DMS53 treated with DMSO at 0.1 percent for 48 hours (cell line): ENCODE measurements around the gene CFAP70.
"Not testable (repeated sequence)": the region's sequence is repeated elsewhere in the genome, so short reads cannot be mapped to it uniquely, and the experiment has no call there.

Source experiments
- DNase-seq: peaks from one replicate; lab custom pipeline; 2025; ENCODE audit not compliant: unreplicated experiment; lab: John Stamatoyannopoulos, UW

CFAP70 gene

DNA sequence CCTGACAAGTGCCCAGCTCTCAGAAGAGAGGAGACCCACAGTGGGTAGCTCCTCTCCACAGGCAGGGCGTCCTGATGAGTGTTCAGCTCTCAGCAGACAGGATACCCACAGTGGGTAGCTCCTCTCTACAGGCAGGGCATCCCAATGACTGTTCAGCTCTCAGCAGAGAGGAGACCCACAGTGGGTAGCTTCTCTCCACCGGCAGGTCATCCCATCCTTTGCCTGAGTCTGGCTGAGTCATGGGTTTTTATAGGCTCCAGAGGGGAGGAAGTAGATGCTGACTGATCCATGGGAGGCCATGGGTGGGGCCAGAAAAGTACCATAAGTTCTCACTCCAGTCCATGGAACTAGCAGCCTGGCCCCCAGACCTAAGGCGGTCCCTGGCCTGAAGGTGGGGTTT, 18.5 kb downstream of the CFAP70 start:
- DNase-seq = no peak

DNA sequence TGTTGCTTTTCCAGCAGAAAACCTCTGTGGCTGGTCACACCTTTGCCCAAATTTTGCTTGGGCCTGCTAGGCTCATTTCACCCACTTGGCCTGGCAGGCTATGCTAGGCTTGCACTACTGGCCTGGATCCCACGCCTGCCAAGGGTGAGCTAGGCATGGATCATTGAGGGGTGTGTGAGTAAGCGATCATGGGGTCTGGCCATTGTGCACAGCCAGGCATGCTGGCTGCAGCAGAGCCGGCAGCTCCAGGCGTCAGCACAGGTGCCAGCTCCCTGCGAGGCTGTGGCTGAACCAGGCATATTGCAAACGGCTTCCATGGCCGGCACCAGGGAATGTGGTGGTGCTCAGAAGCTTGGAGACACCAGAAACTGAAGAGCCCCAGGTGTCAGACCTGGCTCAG, 19.2 kb downstream of the CFAP70 start:
- no peak for DNase-seq

DNA sequence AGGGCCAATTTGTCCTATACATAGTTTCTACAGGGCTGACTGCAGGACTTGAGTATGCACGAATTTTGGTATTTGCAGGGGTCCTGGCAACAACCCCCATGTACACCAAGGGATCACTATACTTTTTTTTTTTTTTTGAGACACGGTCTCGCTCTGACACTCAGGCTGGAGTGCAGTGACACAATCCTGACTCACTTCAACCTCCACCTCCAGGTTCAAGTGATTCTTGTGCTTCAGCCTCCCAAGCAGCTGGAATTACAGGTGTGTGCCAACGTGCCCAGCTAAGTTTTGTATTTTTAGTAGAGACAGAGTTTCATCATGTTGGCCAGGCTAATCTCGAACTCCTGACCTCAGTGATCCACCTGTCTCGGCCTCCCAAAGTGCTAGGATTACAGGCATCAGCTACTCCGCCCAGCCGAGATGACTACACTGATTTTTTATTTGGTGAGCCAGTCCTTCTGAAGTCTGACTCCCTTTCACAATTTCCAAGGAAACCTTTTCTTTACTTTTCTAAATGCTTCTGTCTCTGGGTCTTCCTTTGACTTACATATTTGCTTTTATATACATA, 19.8 kb downstream of the CFAP70 start:
- DNase-seq = no peak

- DNase-seq = no peak
Observed at GRCh38 chr10:73333202-73333601, 25.5 kb downstream of the CFAP70 start.

- no peak for DNase-seq
Observed at GRCh38 chr10:73332379-73332778, 26.3 kb downstream of the CFAP70 start.

GRCh38 chr10:73328523-73328922, 30.1 kb downstream of the CFAP70 start:
- not testable (repeated sequence) for DNase-seq

GRCh38 chr10:73325290-73325689, 33.4 kb downstream of the CFAP70 start:
- DNase-seq = not testable (repeated sequence)

DNA sequence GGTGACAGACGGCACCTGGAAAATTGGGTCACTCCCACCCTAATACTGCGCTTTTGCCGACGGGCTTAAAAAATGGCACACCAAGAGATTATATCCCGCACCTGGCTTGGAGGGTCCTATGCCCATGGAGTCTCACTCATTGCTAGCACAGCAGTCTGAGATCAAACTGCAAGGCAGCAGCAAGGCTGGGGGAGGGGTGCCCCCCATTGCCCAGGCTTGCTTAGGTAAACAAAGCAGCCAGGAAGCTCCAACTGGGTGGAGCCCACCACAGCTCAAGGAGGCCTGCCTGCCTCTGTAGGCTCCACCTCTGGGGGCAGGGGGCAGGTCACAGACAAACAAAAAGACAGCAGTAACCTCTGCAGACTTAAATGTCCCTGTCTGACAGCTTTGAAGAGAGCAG, 35.1 kb downstream of the CFAP70 start:
- DNase-seq = not testable (repeated sequence)

GRCh38 chr10:73310475-73310874, 48.2 kb downstream of the CFAP70 start:
- no peak for DNase-seq

GRCh38 chr10:73307203-73307800, 51.4 kb downstream of the CFAP70 start:
- no peak for DNase-seq

GRCh38 chr10:73306171-73306708, 52.4 kb downstream of the CFAP70 start:
- no peak for DNase-seq

DNA sequence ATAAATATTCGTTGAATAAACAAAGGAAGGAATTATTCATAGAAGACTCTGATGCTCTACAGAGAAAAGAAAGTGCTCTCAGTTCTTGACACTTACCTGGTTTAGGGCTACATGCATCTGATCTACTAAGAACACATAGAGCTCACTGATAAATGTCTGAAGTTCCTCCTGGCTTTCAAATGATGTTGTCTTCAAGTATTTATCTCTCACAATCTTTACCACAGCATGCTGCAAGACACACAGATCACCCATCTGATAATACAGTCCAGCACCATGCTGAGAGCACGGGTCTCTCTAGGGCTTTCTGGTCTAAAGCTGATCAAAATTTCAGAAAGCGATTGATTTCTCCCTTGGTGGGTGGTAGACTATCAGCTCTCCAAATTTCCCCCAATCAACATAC, 61.7 kb downstream of the CFAP70 start:
- DNase-seq = no peak

- DNase-seq = no peak
Observed at GRCh38 chr10:73293461-73293860, 65.2 kb downstream of the CFAP70 start.

DNA sequence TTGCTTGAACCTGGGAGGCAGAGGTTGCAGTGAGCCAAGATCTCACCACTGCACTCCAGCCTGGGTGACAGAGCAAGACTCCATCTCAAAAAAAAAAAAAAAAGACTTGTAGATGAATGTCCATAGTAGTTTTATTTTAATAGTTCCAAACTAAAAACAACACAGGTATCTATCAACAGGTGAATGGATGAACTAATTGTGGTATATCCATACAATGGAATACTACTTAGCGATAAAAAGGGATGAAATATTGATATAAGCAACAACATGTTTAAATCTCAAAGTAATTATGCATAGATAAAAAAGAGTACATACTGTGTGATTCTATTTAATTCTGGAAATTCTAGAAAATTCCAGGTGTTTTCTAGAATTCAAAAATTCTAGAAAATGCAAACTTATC, 68.7 kb downstream of the CFAP70 start:
- DNase-seq = no peak

GRCh38 chr10:73287441-73287840, 71.2 kb downstream of the CFAP70 start:
- no peak for DNase-seq

- no peak for DNase-seq
Observed at GRCh38 chr10:73281097-73281496, 77.6 kb downstream of the CFAP70 start.

DNA sequence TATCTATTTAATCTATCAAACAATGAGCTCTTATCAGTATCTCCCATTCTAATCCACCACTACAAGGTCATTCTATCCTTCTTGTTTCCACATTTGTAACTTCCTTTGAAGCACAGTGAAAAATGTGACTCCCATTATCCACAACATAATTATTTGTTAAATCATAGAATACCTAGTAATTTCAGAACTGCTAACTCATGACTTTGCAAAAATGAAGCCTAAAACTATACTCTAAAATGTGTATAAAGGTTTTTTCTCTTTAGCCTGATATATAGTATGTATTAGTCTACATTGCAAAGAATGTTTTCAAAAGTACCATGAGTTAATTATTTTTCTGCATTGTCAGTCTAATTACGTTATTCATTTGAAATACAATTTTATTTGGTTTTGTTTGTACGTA, 94.2 kb downstream of the CFAP70 start:
- DNase-seq = no peak

- peak; percentile 30 for DNase-seq
Observed at GRCh38 chr10:73263693-73264347, 94.8 kb downstream of the CFAP70 start.

DNA sequence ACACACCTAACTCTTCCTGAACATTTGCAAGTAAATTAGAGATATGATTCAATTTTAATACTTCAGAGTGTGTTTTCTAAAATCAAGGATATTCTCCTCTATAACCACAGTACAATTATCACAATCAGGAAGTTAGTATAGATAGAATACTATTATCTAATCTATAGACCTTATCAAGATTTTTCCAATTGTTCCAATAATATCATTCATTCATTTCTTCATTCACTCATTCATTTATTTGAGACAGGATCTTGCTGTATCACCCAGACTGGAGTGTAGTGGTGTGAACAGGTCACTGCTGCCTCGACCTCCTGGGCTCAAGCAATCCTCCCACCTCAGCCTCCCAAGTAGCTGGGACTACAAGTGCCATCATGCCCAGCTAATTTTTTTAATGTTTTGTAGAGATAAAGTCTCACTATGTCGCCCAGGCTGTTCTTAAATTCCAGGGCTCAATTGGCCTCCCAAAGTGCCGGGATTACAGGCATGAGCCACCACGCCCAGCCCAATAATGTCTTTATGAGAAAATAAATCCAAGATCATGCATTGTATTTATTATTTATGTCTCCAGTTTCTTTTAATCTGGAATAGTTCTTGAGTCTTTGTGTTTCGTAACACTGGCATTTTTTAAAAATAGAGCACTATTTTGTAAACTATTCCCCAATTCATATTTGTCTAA, 95.6 kb downstream of the CFAP70 start:
- DNase-seq = no peak

GRCh38 chr10:73262105-73262730, 96.4 kb downstream of the CFAP70 start:
- peak; percentile 83 for DNase-seq

GRCh38 chr10:73261362-73261995, 97.2 kb downstream of the CFAP70 start:
- no peak for DNase-seq
